GM23338 (cell line): Measurements from ENCODE around the gene ZNF692. TPM values are rescaled to one million over a fixed set of nuclear protein-coding genes. Genes with fewer than 3 reads are reported as not detected.

Experiments
- ATAC-seq: fragments of 200-7000 bp; cut with Tn5 transposase; 3 replicates; pipeline ENCODE4 v1.9.1; 2020
- DNase-seq: peaks from one replicate; pipeline ENCODE4 v3.0.0-alpha.2; 2015; ENCODE audit warnings: low spot score
- H2AFZ ChIP-seq: fragments of 200-600 bp; sonication (generic); 2 replicates; pipeline ENCODE4 v1.8.0; 2016; ENCODE audit warnings: antibody characterized with exemption, mild to moderate bottlenecking, moderate library complexity
- H3F3A ChIP-seq: fragments of 200-600 bp; sonication (generic); replicated peaks from 2 replicates; pipeline ENCODE4 v1.8.0; 2017; ENCODE audit warnings: antibody characterized with exemption, mixed run types, low read depth
- H3K27ac ChIP-seq: fragments of 200-600 bp; sonication (generic); 2 replicates; pipeline ENCODE4 v1.6.1; 2016; ENCODE audit warnings: low read depth
- H3K27me3 ChIP-seq: fragments of 200-600 bp; sonication (generic); 2 replicates; pipeline ENCODE4 v1.8.0; 2016; ENCODE audit warnings: mild to moderate bottlenecking, mixed run types, moderate library complexity; ENCODE audit not compliant: insufficient read depth
- H3K36me3 ChIP-seq: fragments of 200-600 bp; sonication (generic); 2 replicates; pipeline ENCODE4 v1.8.0; 2016; ENCODE audit warnings: mild to moderate bottlenecking; ENCODE audit not compliant: insufficient read depth
- H3K4me1 ChIP-seq: fragments of 200-600 bp; sonication (generic); 2 replicates; pipeline ENCODE4 v1.8.0; 2016; ENCODE audit warnings: mild to moderate bottlenecking, moderate library complexity; ENCODE audit not compliant: insufficient read depth
- H3K4me2 ChIP-seq: fragments of 200-600 bp; sonication (generic); 2 replicates; pipeline ENCODE4 v1.7.1; 2017; ENCODE audit warnings: mixed run types
- H3K4me3 ChIP-seq: fragments of 200-600 bp; sonication (generic); 2 replicates; pipeline ENCODE4 v1.6.1; 2016; ENCODE audit warnings: mixed run types
- H3K79me2 ChIP-seq: fragments of 200-600 bp; sonication (generic); replicated peaks from 2 replicates; pipeline ENCODE4 v1.8.0; 2017; ENCODE audit warnings: mild to moderate bottlenecking; ENCODE audit not compliant: insufficient read depth
- H3K9me2 ChIP-seq: fragments of 200-600 bp; sonication (generic); 2 replicates; pipeline ENCODE4 v1.8.0; 2017; ENCODE audit not compliant: insufficient read depth
- H4K20me1 ChIP-seq: fragments of 200-600 bp; sonication (generic); replicated peaks from 2 replicates; pipeline ENCODE4 v1.8.0; 2017; ENCODE audit warnings: mild to moderate bottlenecking; ENCODE audit not compliant: insufficient read depth
- H3K27ac Mint-ChIP-seq: 2 replicates; pipeline ENCODE4 v1.8.0; 2020; ENCODE audit warnings: inconsistent platforms, mild to moderate bottlenecking, moderate library complexity, mixed read lengths
- H3K27me3 Mint-ChIP-seq: 3 replicates; pipeline ENCODE4 v1.8.0; 2022; ENCODE audit warnings: low read depth, mild to moderate bottlenecking, moderate library complexity, mixed read lengths, inconsistent platforms; ENCODE audit not compliant: insufficient read depth, poor library complexity
- H3K36me3 Mint-ChIP-seq: 3 replicates; pipeline ENCODE4 v1.8.0; 2021; ENCODE audit warnings: low read depth, mild to moderate bottlenecking, inconsistent platforms, moderate library complexity, mixed read lengths
- H3K4me1 Mint-ChIP-seq: 3 replicates; pipeline ENCODE4 v1.8.0; 2020; ENCODE audit warnings: mild to moderate bottlenecking, inconsistent platforms, mixed read lengths
- H3K4me3 Mint-ChIP-seq: 3 replicates; pipeline ENCODE4 v1.8.0; 2021; ENCODE audit warnings: moderate library complexity, mild to moderate bottlenecking, inconsistent platforms, mixed read lengths
- H3K9me3 Mint-ChIP-seq: 3 replicates; pipeline ENCODE4 v1.8.0; 2020; ENCODE audit warnings: moderate library complexity, mild to moderate bottlenecking, inconsistent platforms, mixed read lengths
- CREB1 ChIP-seq: fragments of 250-450 bp; sonication (Bioruptor Pico); IDR thresholded peaks from 2 replicates; pipeline ENCODE4 v1.5.0; 2020; ENCODE audit warnings: low read depth, mild to moderate bottlenecking, moderate library complexity
- CTCF ChIP-seq, 2 experiments: fragments of 200-600 bp in 1 of 2; sonication (generic) in 1 of 2; conservative IDR thresholded peaks; 2 replicates each; pipeline versions ENCODE4 v1.5.1 to v1.6.1; 2016 to 2017; ENCODE audit warnings: antibody characterized with exemption in 2 of 2, low read depth in 2 of 2, mild to moderate bottlenecking in 2 of 2, moderate library complexity in 1 of 2
- EZH2 ChIP-seq: fragments of 200-600 bp; sonication (generic); IDR thresholded peaks from one replicate; pipeline ENCODE4 v1.8.0; 2017; ENCODE audit warnings: antibody characterized with exemption, mild to moderate bottlenecking, low read depth; ENCODE audit not compliant: unreplicated experiment
- EZH2phosphoT487 ChIP-seq: fragments of 200-600 bp; sonication (generic); IDR thresholded peaks from one replicate; pipeline ENCODE4 v1.8.1; 2018; ENCODE audit warnings: antibody characterized with exemption; ENCODE audit not compliant: unreplicated experiment
- JUNB ChIP-seq: IDR thresholded peaks from one replicate; pipeline ENCODE4 v1.6.1; 2016; ENCODE audit warnings: antibody characterized with exemption; ENCODE audit not compliant: unreplicated experiment
- NANOG ChIP-seq: IDR thresholded peaks from 2 replicates; pipeline ENCODE4 v1.6.1; 2016; ENCODE audit warnings: antibody characterized with exemption, borderline replicate concordance
- POLR2AphosphoS5 ChIP-seq: IDR thresholded peaks from 2 replicates; pipeline ENCODE4 v1.6.1; 2016; ENCODE audit warnings: antibody characterized with exemption, low read depth
- REST ChIP-seq: IDR thresholded peaks from one replicate; pipeline ENCODE4 v1.6.1; 2018; ENCODE audit warnings: antibody characterized with exemption; ENCODE audit not compliant: unreplicated experiment
- STAT1 ChIP-seq: IDR thresholded peaks from one replicate; pipeline ENCODE4 v1.6.1; 2016; ENCODE audit warnings: antibody characterized with exemption; ENCODE audit not compliant: unreplicated experiment
- ZNF114 ChIP-seq: fragments of 250-450 bp; sonication (Bioruptor Pico); IDR thresholded peaks from 2 replicates; pipeline ENCODE4 v1.5.0; 2020; ENCODE audit warnings: mild to moderate bottlenecking, moderate library complexity
- ZNF331 ChIP-seq: fragments of 250-450 bp; sonication (Bioruptor Pico); IDR thresholded peaks from 2 replicates; pipeline ENCODE4 v1.5.0; 2020; ENCODE audit warnings: low read depth, mild to moderate bottlenecking, moderate library complexity
- polyA plus RNA-seq: library from polyadenylated mRNA; unstranded; fragments of >200 nt; fragmentation: Nextera tagmentation; extraction: Ambion mirVana; gene quantifications from 2 replicates; pipeline ENCODE4 v1.2.1, GENCODE V29; 2016
- total RNA-seq: library from RNA; depleted of rRNA; stranded (reverse); fragments of >200 nt; shearing (Covaris generic); gene quantifications from 2 replicates; pipeline ENCODE4 v1.2.3, GENCODE V29; 2014
- TF ChIP-seq, protein P1 (sequence below): IDR thresholded peaks from 2 replicates; pipeline ENCODE4 v1.6.1; 2016; ENCODE audit warnings: antibody characterized with exemption
- TF ChIP-seq, protein P2 (sequence below): fragments of 250-450 bp; sonication (Bioruptor Pico); IDR thresholded peaks from 2 replicates; pipeline ENCODE4 v1.5.0; 2020; ENCODE audit warnings: mild to moderate bottlenecking, moderate library complexity

ZNF692 gene
- total and polyA plus RNA-seq, 2 experiments from 2014 or later = 41.2 to 57.1 TPM

- no peak for ATAC-seq
- TF ChIP-seq EZH2phosphoT487 (no peak), NANOG (no peak), STAT1 (no peak), ZNF331 (CRISPR knock-in tag) (no peak), REST (no peak), CTCF (conservative IDR thresholded peaks at IDR 0.05; ENCODE audit: low read depth in 2 of 2) (no peak), POLR2AphosphoS5 (no peak), EZH2 (no peak), JUNB (no peak), ZNF114 (CRISPR knock-in tag) (no peak), CREB1 (CRISPR knock-in tag) (no peak)
- TF ChIP-seq, protein P1, sequence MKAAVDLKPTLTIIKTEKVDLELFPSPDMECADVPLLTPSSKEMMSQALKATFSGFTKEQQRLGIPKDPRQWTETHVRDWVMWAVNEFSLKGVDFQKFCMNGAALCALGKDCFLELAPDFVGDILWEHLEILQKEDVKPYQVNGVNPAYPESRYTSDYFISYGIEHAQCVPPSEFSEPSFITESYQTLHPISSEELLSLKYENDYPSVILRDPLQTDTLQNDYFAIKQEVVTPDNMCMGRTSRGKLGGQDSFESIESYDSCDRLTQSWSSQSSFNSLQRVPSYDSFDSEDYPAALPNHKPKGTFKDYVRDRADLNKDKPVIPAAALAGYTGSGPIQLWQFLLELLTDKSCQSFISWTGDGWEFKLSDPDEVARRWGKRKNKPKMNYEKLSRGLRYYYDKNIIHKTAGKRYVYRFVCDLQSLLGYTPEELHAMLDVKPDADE = no peak
- TF ChIP-seq, protein P2, sequence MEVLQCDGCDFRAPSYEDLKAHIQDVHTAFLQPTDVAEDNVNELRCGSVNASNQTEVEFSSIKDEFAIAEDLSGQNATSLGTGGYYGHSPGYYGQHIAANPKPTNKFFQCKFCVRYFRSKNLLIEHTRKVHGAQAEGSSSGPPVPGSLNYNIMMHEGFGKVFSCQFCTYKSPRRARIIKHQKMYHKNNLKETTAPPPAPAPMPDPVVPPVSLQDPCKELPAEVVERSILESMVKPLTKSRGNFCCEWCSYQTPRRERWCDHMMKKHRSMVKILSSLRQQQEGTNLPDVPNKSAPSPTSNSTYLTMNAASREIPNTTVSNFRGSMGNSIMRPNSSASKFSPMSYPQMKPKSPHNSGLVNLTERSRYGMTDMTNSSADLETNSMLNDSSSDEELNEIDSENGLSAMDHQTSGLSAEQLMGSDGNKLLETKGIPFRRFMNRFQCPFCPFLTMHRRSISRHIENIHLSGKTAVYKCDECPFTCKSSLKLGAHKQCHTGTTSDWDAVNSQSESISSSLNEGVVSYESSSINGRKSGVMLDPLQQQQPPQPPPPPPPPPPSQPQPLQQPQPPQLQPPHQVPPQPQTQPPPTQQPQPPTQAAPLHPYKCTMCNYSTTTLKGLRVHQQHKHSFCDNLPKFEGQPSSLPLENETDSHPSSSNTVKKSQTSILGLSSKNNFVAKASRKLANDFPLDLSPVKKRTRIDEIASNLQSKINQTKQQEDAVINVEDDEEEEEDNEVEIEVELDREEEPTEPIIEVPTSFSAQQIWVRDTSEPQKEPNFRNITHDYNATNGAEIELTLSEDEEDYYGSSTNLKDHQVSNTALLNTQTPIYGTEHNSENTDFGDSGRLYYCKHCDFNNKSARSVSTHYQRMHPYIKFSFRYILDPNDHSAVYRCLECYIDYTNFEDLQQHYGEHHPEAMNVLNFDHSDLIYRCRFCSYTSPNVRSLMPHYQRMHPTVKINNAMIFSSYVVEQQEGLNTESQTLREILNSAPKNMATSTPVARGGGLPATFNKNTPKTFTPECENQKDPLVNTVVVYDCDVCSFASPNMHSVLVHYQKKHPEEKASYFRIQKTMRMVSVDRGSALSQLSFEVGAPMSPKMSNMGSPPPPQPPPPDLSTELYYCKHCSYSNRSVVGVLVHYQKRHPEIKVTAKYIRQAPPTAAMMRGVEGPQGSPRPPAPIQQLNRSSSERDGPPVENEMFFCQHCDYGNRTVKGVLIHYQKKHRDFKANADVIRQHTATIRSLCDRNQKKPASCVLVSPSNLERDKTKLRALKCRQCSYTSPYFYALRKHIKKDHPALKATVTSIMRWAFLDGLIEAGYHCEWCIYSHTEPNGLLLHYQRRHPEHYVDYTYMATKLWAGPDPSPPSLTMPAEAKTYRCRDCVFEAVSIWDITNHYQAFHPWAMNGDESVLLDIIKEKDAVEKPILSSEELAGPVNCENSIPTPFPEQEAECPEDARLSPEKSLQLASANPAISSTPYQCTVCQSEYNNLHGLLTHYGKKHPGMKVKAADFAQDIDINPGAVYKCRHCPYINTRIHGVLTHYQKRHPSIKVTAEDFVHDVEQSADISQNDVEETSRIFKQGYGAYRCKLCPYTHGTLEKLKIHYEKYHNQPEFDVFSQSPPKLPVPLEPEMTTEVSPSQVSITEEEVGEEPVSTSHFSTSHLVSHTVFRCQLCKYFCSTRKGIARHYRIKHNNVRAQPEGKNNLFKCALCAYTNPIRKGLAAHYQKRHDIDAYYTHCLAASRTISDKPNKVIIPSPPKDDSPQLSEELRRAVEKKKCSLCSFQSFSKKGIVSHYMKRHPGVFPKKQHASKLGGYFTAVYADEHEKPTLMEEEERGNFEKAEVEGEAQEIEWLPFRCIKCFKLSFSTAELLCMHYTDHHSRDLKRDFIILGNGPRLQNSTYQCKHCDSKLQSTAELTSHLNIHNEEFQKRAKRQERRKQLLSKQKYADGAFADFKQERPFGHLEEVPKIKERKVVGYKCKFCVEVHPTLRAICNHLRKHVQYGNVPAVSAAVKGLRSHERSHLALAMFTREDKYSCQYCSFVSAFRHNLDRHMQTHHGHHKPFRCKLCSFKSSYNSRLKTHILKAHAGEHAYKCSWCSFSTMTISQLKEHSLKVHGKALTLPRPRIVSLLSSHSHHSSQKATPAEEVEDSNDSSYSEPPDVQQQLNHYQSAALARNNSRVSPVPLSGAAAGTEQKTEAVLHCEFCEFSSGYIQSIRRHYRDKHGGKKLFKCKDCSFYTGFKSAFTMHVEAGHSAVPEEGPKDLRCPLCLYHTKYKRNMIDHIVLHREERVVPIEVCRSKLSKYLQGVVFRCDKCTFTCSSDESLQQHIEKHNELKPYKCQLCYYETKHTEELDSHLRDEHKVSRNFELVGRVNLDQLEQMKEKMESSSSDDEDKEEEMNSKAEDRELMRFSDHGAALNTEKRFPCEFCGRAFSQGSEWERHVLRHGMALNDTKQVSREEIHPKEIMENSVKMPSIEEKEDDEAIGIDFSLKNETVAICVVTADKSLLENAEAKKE = no peak
- no peaks in the 10 kb centered on the region for H3K79me2 ChIP-seq
Measured at GRCh38 chr1:248891758-248892157, 32.9 kb upstream of the ZNF692 start.

More at GRCh38 chr1:248891758-248892157, 32.9 kb upstream of the ZNF692 start:
- H3K4me3 ChIP-seq = no peak overlapping the region
- H3F3A ChIP-seq = no peaks in the 10 kb centered on the region
- H3K9me3 Mint-ChIP-seq = no peaks in the 10 kb centered on the region
- H3K4me1 ChIP-seq = peaks cover 12% of the 10 kb centered on the region
- no peaks in the 10 kb centered on the region for H3K27me3 ChIP-seq
- H3K9me2 ChIP-seq = no peaks in the 10 kb centered on the region
- H3K36me3 ChIP-seq = no peaks in the 10 kb centered on the region
- H3K4me3 Mint-ChIP-seq = no peak overlapping the region
- H3K27ac Mint-ChIP-seq = no peak overlapping the region
- H2AFZ ChIP-seq = no peak overlapping the region
- peaks cover 14% of the 10 kb centered on the region for H3K4me1 Mint-ChIP-seq
- no peak overlapping the region for H3K4me2 ChIP-seq
- H3K27ac ChIP-seq = no peak overlapping the region
- H3K36me3 Mint-ChIP-seq = no peaks in the 10 kb centered on the region
- DNase-seq = no peak
- peaks cover 2% of the 10 kb centered on the region for H3K27me3 Mint-ChIP-seq
- no peaks in the 10 kb centered on the region for H4K20me1 ChIP-seq
